HCEC 1CT (cell line): ENCODE data around the gene R3HDM2.

Source experiments
- DNase-seq: peaks from one replicate; pipeline ENCODE4 v3.0.0-alpha.2; 2017

Gene R3HDM2

GRCh38 chr12:57465747-57466505 is 35.1 kb upstream of the R3HDM2 start:
- no peak for DNase-seq

GRCh38 chr12:57465030-57465746 is 34.3 kb upstream of the R3HDM2 start:
- no peak for DNase-seq

GRCh38 chr12:57464569-57464968 is 33.7 kb upstream of the R3HDM2 start:
- DNase-seq = no peak

GRCh38 chr12:57462912-57463253 is 32.0 kb upstream of the R3HDM2 start:
- DNase-seq = no peak

GRCh38 chr12:57462251-57462911 is 31.5 kb upstream of the R3HDM2 start:
- DNase-seq = peak; percentile 85

GRCh38 chr12:57461917-57462250 is 31.0 kb upstream of the R3HDM2 start:
- DNase-seq = peak; percentile 77

- peak; percentile 82 for DNase-seq
Observed at GRCh38 chr12:57461276-57461916, 30.6 kb upstream of the R3HDM2 start.

GRCh38 chr12:57460841-57461275 is 30.0 kb upstream of the R3HDM2 start:
- no peak for DNase-seq

GRCh38 chr12:57460468-57460784 is 29.6 kb upstream of the R3HDM2 start:
- no peak for DNase-seq

- peak; percentile 35 for DNase-seq
Observed at GRCh38 chr12:57459750-57460467, 29.1 kb upstream of the R3HDM2 start, which contains the start of gene GLI1. GLI1 (plus strand) TSS chr12:57459785; CDS start chr12:57463692, 3,907 bp downstream.

GRCh38 chr12:57459055-57459749 is 28.4 kb upstream of the R3HDM2 start:
- DNase-seq = peak; percentile 95

GRCh38 chr12:57458665-57459054 is 27.8 kb upstream of the R3HDM2 start:
- no peak for DNase-seq

GRCh38 chr12:57456737-57457490 is 26.1 kb upstream of the R3HDM2 start:
- DNase-seq = no peak

- peak; percentile 41 for DNase-seq
Observed at GRCh38 chr12:57456145-57456700, 25.4 kb upstream of the R3HDM2 start.

- DNase-seq = no peak
Observed at GRCh38 chr12:57455374-57456144, 24.7 kb upstream of the R3HDM2 start.

- peak; percentile 69 for DNase-seq
Observed at GRCh38 chr12:57454566-57455373, 23.9 kb upstream of the R3HDM2 start, which contains the start of gene INHBE. INHBE (plus strand) TSS chr12:57455307; CDS start chr12:57455537, 230 bp downstream.

GRCh38 chr12:57454213-57454565 is 23.3 kb upstream of the R3HDM2 start:
- no peak for DNase-seq

GRCh38 chr12:57452937-57453509 is 22.2 kb upstream of the R3HDM2 start:
- peak; percentile 73 for DNase-seq
